Measurements from ENCODE around the gene SLC38A11.
"Not testable (repeated sequence)": the region's sequence is repeated elsewhere in the genome, so short reads cannot be mapped to it uniquely, and the experiment has no call there.

The SLC38A11 gene

DNA sequence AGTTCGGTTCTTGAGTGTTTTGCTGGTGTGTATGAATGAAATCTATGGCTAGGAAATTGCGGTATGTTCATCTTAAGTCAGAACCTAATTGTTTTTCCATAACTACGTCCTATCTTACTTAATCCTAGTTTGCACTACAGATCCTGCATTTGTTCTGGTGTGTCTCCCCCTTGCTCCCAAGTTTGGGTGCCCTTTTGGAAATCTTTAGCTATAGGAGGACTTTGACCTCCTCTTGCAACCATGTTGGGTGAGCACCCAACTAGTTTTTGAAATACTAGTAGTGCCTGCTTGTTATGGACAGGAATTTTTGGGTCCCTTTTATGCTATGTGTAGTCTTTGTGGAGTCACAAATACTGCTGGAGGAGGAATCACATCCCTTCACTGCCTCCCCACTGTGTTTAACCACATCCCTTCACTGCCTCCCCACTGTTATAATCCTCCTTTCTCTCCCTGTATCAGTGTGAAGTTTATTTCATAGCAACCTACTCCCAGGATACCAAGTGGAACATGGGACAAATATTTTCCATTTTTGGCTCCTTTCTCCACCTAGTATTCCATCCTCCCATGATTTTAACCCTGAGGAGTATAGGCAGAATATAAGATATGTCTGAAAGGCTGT, 87.4 kb downstream of the SLC38A11 start:
- ChIA-PET CTCF (interaction anchor here (0.6 kb wide), 1 partner anchor 170 kb away, joined by 3 read pairs; no protein-coding TSS in a partner anchor), POLR2A (no interaction called here)
- H3K36me3 ChIP-seq (ENCODE audit: control insufficient read depth in 2 of 2, insufficient read depth in 1 of 2, low read length in 2 of 2) = no peaks in the 10 kb centered on the region
- TF ChIP-seq ELK4 (IDR thresholded peaks at IDR 0.05; ENCODE audit: borderline replicate concordance, low read depth, low read length) (no peak), ZNF146 (tag by site-specific recombination; IDR thresholded peaks at IDR 0.05) (no peak), ZIC2 (tag by site-specific recombination; IDR thresholded peaks at IDR 0.05) (peak; percentile 79), ZBTB17 (tag by site-specific recombination; IDR thresholded peaks at IDR 0.05) (0 out of 2 replicates have a peak, but pooled peaks have one; percentile 33), PRDM1 (tag by site-specific recombination; IDR thresholded peaks at IDR 0.05) (0 out of 2 replicates have a peak, but pooled peaks have one; percentile 6), ZNF433 (tag by site-specific recombination; IDR thresholded peaks at IDR 0.05; ENCODE audit: low read depth) (no peak), WT1 (tag by site-specific recombination; IDR thresholded peaks at IDR 0.05) (peak; percentile 96), MZF1 (tag by site-specific recombination; IDR thresholded peaks at IDR 0.05; ENCODE audit: borderline replicate concordance) (peak; percentile 67; the same call in 1 of the 2 replicates), ZNF624 (tag by site-specific recombination; IDR thresholded peaks at IDR 0.05) (no peak), PRDM6 (tag by site-specific recombination; IDR thresholded peaks at IDR 0.05) (no peak)
- TF ChIP-seq, protein P1, sequence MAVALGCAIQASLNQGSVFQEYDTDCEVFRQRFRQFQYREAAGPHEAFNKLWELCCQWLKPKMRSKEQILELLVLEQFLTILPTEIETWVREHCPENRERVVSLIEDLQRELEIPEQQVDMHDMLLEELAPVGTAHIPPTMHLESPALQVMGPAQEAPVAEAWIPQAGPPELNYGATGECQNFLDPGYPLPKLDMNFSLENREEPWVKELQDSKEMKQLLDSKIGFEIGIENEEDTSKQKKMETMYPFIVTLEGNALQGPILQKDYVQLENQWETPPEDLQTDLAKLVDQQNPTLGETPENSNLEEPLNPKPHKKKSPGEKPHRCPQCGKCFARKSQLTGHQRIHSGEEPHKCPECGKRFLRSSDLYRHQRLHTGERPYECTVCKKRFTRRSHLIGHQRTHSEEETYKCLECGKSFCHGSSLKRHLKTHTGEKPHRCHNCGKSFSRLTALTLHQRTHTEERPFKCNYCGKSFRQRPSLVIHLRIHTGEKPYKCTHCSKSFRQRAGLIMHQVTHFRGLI (tag by site-specific recombination; IDR thresholded peaks at IDR 0.05) = no peak
- peaks cover 13% of the 10 kb centered on the region; the same call in 1 of the 2 replicates for H3K4me1 ChIP-seq (ENCODE audit: control insufficient read depth, insufficient read depth, low read length)
- no peak overlapping the region for H3K4me3 ChIP-seq (ENCODE audit: low read depth, low read length)
- no peaks in the 10 kb centered on the region for H3K9me3 ChIP-seq (ENCODE audit: control insufficient read depth, insufficient read depth, low read depth, low read length)
- H3K27ac ChIP-seq (ENCODE audit: extremely low read depth, low read depth, low read length) = no peak overlapping the region

GRCh38 chr2:164866381-164866780, 88.9 kb downstream of the SLC38A11 start:
- H3K36me3 ChIP-seq (ENCODE audit: control insufficient read depth in 2 of 2, insufficient read depth in 1 of 2, low read length in 2 of 2); H3K9me3 ChIP-seq (ENCODE audit: control insufficient read depth, insufficient read depth, low read depth, low read length); H3K27ac ChIP-seq (ENCODE audit: extremely low read depth, low read depth, low read length); CTCF ChIA-PET; POLR2A ChIA-PET; H3K4me3 ChIP-seq (ENCODE audit: low read depth, low read length): not testable (repeated sequence)
- peaks cover 13% of the 10 kb centered on the region; the same call in 1 of the 2 replicates for H3K4me1 ChIP-seq (ENCODE audit: control insufficient read depth, insufficient read depth, low read length)

DNA sequence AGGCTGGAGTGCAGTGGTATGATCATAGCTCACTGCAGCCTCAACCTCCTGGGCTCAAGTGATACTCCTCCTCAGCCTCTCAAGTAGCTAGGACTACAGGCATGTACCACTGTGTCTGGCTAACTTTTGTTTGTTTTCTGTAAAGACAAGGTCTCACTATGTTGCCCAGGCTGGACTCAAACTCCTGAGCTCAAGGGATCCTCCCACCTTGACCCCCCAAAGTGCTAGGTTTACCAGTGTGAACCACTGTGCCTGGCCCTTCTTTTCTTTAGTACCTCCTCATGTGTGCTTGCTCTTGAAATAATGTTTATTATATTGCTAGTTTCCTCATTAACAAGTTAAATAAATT, 94.7 kb downstream of the SLC38A11 start:
- POLR2A ChIA-PET = no interaction called here
- CTCF ChIA-PET = interaction anchor here (0.6 to 1.4 kb wide), 4 partner anchors 17 to 161 kb away, joined by 3 to 5 read pairs (median 4); partner anchors contain the start of gene COBLL1
- Histone ChIP-seq H3K27ac (ENCODE audit: extremely low read depth, low read depth, low read length) (no peak overlapping the region), H3K4me3 (ENCODE audit: low read depth, low read length) (no peak overlapping the region), H3K9me3 (ENCODE audit: control insufficient read depth, insufficient read depth, low read depth, low read length) (no peaks in the 10 kb centered on the region), H3K36me3 (ENCODE audit: control insufficient read depth in 2 of 2, insufficient read depth in 1 of 2, low read length in 2 of 2) (no peaks in the 10 kb centered on the region), H3K4me1 (ENCODE audit: control insufficient read depth, insufficient read depth, low read length) (no peaks in the 10 kb centered on the region)
- no peak for TF ChIP-seq ZFP3 (tag by site-specific recombination; IDR thresholded peaks at IDR 0.05; ENCODE audit: low read depth)
- TF ChIP-seq ZNF175 (tag by site-specific recombination; IDR thresholded peaks at IDR 0.05) = no peak
- TF ChIP-seq ZNF501 (tag by site-specific recombination; IDR thresholded peaks at IDR 0.05) = no peak
- TF ChIP-seq GLIS1 (tag by site-specific recombination; IDR thresholded peaks at IDR 0.05) = no peak
- no peak for TF ChIP-seq ATF2 (tag by site-specific recombination; IDR thresholded peaks at IDR 0.05; ENCODE audit: low read depth)
- no peak for TF ChIP-seq ZNF140 (tag by site-specific recombination; IDR thresholded peaks at IDR 0.05)
- no peak for TF ChIP-seq ZNF433 (tag by site-specific recombination; IDR thresholded peaks at IDR 0.05; ENCODE audit: low read depth)
- TF ChIP-seq REST (tag by site-specific recombination; IDR thresholded peaks at IDR 0.05) = no peak
- TF ChIP-seq ZFHX2 (tag by site-specific recombination; conservative IDR thresholded peaks at IDR 0.05) = no peak
- TF ChIP-seq ZNF184 (tag by site-specific recombination; IDR thresholded peaks at IDR 0.05) = no peak
